EL (cell line): Measurements from ENCODE around the gene HRK.

ENCODE experiments used
- DNase-seq: peaks from one replicate; pipeline ENCODE4 v3.0.0-alpha.2; 2016

Gene HRK

DNA sequence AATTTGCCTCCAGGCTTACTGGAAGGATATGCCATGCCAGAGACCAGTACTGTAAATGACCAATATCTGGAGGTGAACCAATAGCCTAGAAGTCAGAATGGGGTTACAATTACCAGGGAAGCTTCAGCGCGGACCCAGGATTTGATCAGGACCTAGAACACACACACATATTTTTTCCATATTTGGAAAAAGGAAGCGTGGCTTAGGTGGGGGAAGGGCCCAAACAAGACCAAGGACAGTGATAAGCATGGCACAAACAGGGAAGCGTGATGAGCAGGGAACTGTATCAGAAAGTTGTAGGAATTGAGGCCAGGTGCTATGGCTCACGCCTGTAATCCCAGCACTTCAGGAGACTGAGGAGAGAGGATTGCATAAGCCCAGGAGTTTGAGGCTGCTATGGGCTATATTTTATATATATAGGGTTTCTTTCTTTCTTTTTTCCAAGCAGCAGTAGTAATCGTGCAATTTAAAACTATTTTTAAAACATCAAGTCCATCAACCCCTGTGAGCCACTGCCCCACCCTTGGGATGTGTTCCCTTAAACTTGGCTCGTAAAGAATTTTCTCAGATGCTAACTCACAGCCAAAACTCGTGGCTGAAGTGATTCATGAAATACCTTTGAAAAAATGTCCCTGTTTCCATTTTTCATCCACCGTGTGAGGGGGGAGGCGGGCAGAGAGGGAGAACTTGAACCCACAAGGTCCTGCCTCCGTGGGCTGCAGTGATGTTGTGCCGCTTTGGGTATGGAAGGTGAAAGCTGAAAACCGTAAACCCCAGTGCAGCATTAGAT is 16.7 kb downstream of the HRK start:
- DNase-seq, result peak; percentile 88

DNA sequence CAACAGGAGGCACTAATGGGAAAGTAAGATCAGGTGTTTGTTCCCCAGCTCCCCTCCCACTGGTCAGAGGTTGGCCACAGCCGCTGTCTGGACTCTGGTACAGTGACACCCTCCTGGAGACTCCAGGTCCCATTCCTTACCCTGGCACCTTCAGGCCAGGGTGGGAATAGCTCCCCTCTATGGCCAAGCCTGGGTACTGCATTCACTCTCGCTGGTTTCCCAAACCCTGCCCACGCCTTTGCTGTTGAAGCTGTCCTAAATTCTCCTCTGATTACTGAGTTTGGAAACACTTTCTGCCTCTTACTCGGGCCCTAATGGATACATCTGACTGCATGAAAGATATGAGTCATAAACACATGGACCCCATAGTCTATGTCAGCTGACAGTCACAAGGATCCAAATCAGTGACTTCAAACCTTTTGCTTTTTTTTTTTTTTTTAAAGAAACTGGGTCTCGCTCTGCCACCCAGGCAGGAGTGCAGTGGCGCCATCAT is 17.9 kb downstream of the HRK start:
- DNase-seq, result peak; percentile 66

DNA sequence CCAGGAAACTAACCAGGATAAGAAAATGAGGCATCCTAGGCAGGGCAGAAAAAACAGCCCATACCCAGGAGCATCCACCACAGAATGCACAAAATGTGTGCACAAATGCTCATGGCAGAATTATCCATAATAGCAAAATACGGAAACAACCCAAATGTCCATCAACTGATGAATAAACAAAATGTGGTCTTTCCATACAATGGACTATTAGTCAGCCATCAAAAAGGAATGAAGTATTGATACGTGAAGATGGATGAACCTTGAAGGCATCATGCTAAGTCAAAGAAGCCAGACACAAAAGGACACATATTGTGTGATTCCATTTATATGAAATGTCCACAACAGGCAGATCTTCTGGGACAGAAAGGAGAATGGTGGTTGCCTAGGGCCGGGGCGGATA is 19.1 kb downstream of the HRK start:
- DNase-seq, result no peak

DNA sequence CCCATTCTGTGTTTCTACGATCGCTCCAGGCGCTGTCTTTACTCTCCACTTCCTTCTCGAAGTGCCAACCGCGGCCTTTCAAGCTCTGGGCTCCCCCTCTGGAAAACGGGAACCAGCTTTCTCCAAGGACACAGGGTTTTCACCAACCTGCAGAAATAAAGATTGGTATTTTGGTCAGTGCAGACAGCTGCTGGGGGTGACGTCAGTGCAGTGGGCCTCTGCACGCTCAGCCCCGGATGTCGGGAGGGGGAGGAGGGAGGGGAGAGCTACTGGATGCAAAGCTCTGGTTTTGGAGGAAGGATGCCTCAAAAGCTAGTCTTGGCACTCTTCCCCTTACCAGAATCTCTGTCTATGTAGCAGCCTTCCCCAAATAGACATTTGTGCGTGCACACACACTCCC is 19.9 kb downstream of the HRK start:
- peak; percentile 85 for DNase-seq

DNA sequence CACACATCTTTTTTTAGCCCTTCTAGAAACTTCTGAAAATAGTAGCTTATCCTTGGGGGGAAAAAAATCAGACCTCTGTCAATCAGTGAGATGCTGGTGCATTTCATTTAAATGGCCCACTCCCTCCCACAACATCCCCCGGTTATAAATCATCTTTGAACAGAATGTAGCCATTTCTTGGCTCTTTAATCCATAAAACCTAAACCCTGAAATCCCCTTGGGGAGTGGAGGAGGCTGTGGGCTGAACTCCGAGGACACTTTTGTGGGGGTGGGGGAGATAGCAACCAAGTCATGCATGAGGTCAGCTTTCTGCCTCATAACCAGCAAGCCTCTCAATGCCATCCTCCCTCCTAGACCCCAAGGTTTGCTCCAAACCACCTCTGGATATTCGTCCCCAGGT is 21.0 kb downstream of the HRK start:
- no peak for DNase-seq

DNA sequence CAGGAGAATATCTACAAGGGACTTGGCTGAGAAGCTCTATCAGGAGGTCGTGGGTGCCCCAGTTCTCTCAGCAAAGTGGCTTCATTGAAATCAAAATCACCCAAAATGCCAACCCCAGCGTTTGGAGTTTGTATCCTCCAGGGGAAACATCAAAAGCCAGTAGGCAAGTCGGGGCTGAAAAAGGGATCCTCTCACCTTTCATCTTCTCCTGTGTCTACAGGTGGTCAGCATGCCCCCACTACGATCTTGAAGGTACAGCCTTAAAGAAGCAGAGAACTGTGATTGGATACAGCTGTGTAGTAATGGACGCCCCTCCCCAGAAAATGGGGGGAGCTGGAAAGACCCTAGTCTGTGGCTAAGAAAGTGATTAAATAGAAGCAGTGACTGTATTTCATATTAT is 22.2 kb downstream of the HRK start:
- no peak for DNase-seq

- no peak for DNase-seq
Measured at GRCh38 chr12:116856729-116857128, 24.5 kb downstream of the HRK start.

DNA sequence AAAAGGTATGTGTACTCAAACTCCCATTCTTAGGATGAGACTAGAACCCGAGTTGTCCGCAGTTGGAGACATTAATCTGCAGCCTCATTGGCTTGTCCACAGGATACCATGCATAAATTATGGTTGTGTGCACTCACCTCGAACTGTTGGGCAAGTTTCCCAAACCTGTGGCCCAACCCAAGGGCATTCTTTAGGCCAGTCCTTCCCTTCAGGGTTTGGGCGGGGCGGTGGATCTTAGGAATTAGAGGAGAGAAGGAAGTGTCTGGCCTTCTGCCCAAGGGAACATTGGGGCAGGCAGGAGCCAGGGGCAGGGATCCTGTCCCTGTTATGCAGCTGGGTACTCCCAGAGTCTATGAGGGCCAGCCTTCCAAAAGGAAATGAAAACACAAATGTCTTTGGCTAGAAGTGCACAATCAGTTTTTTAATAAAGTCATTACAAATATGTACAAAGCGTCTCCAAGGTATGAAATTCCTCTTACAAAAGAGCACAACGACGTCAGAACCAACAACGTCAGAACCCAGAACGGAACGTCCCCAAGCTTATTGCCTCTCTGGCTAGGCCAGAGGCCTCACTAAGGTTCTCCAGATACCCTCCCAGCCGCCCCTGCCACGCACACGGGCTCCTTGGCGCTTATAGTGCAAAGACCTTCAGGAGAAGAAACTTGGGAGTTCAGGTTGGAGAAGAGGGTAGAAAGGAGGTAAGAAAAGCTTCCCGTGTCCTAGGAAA is 25.3 kb downstream of the HRK start:
- no peak for DNase-seq

GRCh38 chr12:116853507-116853906 is 27.7 kb downstream of the HRK start:
- DNase-seq, result no peak

- DNase-seq, result no peak
Measured at GRCh38 chr12:116852303-116852702, 28.9 kb downstream of the HRK start.

DNA sequence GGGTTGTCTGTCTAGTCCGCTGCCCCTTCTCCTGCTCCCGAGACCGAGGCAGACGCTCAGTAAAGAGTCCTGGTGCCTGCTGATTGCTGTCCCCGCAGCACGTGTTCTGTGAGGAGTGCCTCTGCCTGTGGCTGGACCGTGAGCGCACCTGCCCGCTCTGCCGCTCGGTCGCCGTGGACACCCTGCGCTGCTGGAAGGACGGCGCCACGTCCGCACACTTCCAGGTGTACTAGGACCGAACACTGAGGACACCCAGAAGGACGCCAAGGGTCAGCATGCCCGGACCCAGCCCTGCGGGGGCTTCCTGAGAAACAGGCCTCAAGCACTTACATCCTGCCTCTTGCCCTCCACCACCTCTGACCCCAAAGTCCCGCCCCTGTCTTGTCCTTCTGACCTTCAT is 32.0 kb downstream of the HRK start:
- no peak for DNase-seq

- no peak for DNase-seq
Measured at GRCh38 chr12:116843085-116843484, 38.2 kb downstream of the HRK start.

- no peak for DNase-seq
Measured at GRCh38 chr12:116839287-116839830, 41.9 kb downstream of the HRK start.

- DNase-seq, result no peak
Measured at GRCh38 chr12:116838365-116838764, 42.9 kb downstream of the HRK start.

DNA sequence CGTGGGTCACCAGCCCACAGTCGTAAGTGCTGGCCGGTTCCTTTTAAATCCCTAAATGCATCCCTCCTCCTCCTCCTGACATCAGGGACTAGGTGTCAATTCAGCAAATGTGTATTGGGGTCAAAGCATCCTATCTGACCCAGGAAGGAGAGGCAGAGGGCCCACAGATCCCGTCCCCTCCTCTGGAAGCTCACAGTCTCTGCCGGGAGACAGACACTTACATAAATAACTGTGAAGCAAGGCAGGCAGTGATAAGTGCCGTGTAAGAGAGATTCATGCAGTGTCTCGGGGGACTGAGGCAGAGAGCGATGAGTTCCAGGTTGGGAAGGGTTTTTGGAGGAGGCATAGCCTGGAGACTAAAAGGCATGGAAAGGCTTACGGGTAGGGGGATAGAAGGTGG is 44.1 kb downstream of the HRK start:
- DNase-seq, result no peak

DNA sequence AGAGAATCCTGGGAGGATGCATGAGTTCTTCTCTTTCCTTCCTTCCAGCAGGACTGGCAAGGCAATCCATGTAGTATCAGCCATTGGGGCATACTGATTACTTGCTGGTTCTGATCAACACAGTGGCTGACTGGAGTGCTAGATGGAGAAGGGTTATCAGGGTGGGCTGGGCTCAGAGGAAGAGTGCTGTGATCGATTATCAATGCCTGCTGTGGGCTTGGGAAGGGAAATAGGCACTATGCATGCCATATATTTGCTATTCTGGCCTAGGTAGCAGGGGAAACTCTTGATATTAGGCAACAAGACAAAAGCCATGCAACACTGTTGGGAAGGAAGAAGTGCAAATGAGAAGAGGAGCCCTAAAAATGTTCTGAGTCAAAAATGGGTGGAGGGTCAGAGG is 45.8 kb downstream of the HRK start:
- no peak for DNase-seq

- no peak for DNase-seq
Measured at GRCh38 chr12:116833474-116833873, 47.8 kb downstream of the HRK start.

GRCh38 chr12:116832353-116832752 is 48.9 kb downstream of the HRK start:
- no peak for DNase-seq

DNA sequence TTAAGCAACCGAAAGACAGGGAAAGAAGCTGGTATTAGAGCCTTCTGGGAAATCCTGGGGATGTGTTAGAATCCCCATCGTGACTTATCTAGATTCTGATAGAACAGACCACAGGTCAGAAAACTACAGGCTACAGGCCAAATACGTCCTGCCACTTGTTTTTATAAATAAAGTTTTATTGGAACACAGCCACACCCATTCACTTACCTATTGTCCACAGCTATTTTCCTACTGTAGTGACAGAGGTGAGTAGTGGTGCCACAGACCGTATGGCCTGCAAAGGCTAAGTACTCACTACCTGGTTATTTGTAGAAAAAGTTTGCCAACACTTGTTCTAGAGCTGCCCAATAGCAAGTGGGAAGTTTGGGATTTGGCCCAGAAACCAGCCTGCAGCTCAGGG is 53.8 kb downstream of the HRK start:
- no peak for DNase-seq

GRCh38 chr12:116821291-116821690 is 60.0 kb downstream of the HRK start:
- no peak for DNase-seq

- DNase-seq, result no peak
Measured at GRCh38 chr12:116820064-116820656, 61.1 kb downstream of the HRK start.

- peak; percentile 95 for DNase-seq
Measured at GRCh38 chr12:116818948-116819832, 62.1 kb downstream of the HRK start.
